ENCODE results near the gene ALK.

ALK gene

DNA sequence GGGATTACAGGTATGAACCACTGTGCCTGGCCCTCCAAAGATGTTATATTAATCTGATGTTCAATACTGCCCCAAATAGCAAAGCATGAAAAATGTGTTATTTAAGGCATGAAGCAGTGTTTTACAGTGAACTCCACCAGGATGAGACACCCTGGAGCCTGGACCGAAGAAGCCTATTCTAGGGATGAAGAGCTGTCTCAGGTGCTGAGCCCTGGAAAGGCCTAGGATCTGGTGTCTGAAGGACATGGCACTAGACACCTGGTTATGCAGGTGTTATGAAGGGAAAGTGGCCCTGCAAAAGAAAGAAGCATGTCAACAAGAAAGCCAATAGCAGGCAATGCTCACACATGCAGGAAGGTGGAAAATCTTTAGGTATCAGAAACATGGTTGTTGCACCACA, 431.8 kb downstream of the ALK start:
- no peak for DNase-seq (ENCODE audit: low read depth)

DNA sequence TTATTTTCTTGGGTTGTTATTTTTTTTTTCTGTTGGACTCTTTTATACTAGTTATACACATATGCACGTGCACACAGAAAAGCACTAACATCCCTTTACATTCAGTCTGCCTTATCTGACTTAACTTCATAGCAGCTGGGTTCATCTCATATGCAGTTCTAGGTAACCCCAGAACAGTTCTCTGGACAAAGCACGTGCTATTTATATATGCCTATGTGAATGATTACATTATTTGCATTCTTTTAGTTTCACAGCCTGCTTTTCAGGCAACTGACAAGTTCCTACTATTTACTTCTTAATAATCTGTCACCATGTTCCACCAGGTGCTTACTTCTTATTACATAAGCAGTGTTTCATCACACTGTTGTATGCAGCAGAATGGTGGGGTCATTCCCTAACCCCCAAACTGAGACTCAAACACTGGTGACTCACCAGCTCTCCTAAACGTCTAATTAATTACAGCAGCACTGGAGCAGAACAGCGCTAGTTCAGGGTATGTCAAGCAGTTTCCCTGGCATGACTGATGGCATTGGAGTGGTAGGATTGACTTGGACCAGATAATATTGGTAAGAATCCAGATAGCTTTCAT, 433.3 kb downstream of the ALK start:
- no peak for DNase-seq (ENCODE audit: low read depth)

GRCh38 chr2:29485631-29486030, 435.8 kb downstream of the ALK start:
- no peak for DNase-seq (ENCODE audit: low read depth)

GRCh38 chr2:29485117-29485516, 436.3 kb downstream of the ALK start:
- no peak for DNase-seq (ENCODE audit: low read depth)

- no peak for DNase-seq (ENCODE audit: low read depth)
These were observed 438.5 kb downstream of the ALK start for GRCh38 chr2:29482867-29483266.

- no peak for DNase-seq (ENCODE audit: low read depth)
These were observed 439.0 kb downstream of the ALK start for GRCh38 chr2:29482348-29482747.

DNA sequence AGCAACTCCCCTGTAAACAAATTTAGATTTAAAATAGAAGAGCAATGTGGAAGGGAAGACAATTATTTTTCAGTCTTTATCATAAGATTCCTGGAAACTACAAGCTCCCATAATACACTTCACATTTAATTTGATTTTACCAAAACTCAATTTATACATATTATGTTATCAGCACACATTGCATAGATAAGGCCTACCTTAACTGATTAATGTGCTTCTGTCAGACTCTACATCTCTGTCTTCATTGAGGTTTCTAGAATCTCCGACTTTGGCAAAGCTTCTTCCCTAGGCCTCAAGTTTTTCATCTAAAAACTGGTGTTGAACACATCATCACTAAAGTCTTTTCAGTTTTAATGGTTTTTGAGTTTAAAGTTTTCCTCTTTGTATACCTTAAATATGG, 440.1 kb downstream of the ALK start:
- DNase-seq (ENCODE audit: low read depth), result no peak

- no peak for DNase-seq (ENCODE audit: low read depth)
These were observed 441.0 kb downstream of the ALK start for GRCh38 chr2:29480426-29480825.

GRCh38 chr2:29479401-29479800, 442.0 kb downstream of the ALK start:
- no peak for DNase-seq (ENCODE audit: low read depth)

DNA sequence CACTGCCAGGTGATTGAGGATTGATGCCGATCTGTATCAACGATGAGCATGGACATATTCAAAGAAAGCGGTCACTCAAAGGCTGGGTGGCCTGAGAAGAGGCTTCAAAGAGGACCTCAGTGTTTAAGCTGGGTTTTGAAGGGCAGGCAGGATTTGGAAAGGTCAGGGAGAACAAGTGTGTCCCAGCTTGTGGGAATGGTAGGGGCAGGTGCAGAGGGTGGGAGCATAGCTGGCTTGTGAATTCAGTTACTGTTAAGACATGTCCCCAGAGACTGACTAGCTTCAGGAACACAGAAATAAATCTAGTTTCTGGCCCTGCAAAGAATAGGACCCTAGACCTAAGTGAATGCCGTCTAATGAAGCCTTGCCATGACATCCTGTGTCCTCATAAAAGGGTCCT, 442.7 kb downstream of the ALK start:
- no peak for DNase-seq (ENCODE audit: low read depth)

- no peak for DNase-seq (ENCODE audit: low read depth)
These were observed 444.2 kb downstream of the ALK start for GRCh38 chr2:29477186-29477585.

DNA sequence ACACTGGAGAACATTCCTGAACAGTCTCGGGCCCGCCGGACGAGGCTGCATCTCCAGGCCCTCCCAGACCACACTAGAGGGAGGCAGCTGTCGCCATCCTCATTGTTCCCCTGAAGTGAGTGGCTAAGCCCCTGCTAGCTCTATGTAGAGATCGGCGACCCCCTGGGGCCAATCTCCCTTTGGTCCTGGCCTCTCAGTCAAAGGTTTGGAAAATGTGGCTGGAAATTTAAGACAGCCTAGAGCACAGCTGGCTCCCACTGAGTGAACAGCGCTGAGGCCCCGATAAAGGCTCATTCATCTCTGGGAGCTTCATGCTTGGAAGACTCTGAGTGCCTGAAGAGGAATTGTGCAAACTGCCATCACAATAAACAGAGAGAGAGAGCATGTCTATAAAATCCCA, 445.9 kb downstream of the ALK start:
- DNase-seq (ENCODE audit: low read depth), result no peak

DNA sequence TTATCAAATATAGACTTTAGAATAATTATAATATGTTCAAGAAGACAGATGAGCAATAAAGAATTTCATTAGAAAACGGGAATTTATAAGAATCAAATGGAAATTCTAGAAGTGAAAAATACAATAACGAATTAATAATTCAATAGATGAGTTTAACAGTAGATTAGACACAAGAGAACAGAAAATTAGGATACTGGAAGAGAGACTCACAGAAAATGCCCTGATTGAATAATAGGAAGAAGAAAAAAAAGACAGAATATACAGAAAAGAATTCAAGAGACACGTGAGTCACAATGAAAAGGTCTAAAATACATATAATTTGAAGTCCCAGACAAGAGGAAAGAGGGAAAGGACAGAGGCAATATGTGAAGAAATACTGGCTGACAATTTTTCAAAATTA, 451.4 kb downstream of the ALK start:
- DNase-seq (ENCODE audit: low read depth), result no peak

DNA sequence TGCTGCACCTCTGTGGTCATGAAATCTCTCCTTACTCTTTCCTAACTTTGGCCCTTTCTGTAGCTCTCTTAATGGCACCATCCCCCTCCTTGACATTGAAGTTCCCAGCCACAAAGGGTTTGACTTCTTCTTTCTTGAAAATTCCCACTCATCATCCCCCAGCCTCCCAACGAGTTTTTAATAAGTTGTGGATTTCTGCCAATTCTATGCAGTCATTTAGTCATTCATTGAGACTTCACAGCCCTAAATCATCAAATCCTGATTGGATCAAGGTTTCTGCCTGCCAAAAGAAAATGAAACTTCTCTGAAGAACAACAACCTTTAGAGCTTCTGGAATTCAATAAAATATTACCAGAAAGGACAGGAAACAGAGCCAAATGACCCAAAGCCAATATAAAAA, 451.9 kb downstream of the ALK start:
- DNase-seq (ENCODE audit: low read depth), result no peak

DNA sequence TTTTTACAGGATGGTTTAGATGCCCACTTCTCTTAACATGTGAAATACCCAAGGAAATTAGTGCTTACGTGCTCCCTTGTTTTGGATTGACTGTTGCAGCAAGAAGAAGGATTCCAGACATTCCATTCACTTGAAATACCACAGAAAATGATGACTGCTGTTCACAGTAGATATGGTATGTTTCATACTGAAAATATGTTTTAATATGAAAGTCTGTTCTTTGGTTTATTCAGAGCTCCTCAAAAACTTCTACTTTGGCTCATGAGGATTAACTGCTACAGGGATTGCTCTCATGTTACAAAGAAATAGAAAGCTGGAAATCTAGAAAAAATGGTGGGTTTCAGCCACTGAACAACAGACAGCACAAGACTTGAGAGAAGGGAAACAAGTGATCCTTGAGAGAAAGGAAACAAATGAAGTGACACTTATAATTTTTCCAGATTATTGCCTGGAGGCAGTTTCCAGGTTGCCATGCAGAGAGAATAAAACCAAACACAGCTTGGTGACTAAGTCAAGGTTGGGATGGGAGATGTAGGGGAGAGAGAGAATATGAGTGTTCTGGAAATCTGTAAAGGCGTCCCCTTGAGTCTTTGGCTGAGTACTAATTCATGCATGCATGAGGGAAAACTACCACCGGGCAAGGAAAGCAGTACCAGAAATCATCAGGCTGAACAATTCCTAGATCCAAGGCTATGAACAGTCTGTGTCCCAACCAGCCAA, 458.0 kb downstream of the ALK start:
- DNase-seq (ENCODE audit: low read depth), result no peak

DNA sequence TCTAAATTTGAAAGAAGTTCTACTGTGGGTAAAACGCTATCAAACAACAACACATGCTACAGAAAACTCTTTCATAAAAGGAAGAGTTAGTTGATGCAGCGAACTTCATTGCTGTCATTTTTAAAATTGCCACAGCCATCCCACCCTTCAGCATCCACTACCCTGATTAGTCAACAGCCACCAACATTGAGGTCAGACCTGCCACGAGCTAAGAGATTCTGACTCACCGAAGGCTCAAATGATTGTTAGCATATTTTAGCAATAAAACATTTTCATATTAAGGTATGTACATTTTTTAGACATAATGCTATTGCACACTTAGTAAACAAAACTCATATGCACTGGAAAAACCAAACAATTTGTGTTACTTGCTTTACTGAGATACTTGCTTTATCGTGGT, 459.1 kb downstream of the ALK start:
- DNase-seq (ENCODE audit: low read depth), result no peak

GRCh38 chr2:29460190-29460589, 461.2 kb downstream of the ALK start:
- DNase-seq (ENCODE audit: low read depth), result no peak

DNA sequence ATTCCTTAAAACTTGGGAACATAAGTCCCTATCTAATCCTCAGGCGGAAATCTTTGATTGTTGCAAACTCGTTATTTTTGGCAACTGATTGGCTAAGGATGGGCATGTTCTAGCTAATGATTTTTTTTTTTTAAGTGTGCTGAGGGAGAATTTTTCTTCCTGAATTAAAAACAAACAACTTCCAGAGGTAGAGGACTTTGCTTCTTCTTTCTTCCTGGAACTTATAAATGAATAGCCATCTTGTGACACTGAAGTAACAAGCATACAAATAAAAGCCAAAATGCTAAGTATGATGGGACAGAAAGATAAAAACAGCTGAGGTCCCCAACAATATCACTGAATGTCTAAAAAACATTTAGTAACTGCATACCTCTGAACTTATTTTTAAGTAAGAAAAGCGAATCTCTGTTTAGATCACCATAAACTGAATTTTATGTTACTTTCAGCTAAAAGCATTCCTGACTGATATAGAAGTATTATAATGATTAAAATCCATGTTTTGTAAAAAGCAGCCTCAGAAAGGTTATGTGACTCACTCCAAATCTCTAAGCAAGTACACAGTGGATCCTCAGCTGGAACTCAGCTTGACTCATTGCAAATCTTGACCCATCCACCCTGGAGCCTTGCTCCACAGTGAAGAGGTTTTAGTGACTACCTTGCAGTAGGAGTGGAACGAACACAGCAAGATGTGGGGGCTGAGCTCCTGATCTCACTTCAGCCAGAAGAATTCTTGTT, 461.8 kb downstream of the ALK start:
- DNase-seq (ENCODE audit: low read depth), result no peak

DNA sequence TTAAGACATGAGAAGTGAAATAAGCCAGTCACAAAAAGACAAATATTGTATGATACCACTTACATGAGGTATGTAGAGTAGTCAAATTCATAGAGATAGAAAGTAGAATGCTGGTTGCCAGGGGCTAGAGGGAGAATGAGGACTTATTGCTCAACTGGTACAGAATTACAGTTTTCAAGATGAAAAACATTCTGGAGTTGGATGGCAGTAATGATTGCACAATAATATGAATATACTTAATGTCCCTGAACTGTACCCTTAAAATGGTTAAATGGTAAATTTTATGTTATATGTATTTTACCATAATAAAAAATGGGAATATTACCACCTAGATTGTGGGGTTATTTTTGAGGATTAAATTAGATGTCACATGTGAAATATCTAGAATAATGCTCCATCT, 465.0 kb downstream of the ALK start:
- DNase-seq (ENCODE audit: low read depth), result no peak

DNA sequence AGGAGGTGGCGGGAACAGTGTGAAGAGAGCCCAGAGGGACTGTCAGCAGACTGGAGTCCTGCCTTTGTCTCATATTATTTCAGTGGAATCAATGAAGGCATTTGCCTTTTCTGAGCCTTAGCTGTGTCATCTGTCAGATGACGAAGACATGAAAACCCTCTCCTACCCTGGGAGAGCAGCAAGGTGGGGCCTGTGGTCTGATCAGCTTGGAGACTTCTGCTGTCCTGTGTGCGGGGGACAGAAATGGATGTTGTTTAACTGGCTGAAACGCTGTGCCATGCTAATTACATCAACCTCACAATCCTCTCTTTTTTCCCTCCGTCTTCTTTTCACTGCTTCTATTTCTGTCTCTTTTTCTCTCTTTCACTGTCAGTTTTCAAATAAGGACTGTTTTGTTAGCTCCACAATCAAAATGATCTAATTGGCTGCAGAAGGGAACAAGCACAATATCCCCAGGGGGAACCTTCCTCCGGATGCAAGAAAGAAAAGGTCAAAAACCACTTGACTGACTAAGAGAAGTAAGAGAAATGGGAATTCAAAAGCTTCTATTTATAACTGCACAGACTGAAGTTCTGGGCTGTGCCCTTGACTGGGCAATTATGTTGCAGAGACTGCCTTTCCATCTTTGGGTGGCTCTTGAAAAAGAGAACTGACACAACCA, 466.1 kb downstream of the ALK start:
- DNase-seq (ENCODE audit: low read depth), result no peak

DNA sequence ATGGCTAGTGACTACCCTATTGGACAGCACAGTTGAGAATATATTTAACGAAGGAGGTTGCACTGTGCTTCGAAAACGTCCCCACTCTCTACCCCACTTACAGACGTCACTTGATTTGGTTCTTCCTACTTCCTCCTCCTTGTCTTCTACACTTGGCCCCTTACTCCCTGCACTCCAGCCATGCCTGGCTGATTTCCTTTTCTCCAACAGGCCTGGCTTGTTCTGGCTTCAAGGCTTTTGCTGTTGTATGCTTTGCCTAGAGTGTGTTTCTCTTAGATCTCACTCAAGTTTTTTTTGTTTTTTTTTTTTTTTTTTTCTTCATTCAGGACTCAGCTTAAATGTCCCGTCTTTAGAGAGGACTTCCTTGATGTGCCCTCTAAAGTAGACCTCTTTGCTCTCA, 469.4 kb downstream of the ALK start:
- no peak for DNase-seq (ENCODE audit: low read depth)

GRCh38 chr2:29450596-29451222, 470.7 kb downstream of the ALK start:
- DNase-seq (ENCODE audit: low read depth), result no peak

- peak; percentile 63 for DNase-seq (ENCODE audit: low read depth)
These were observed 471.9 kb downstream of the ALK start for GRCh38 chr2:29449499-29449898.
